ENCODE results near the gene SKI.
"Not testable (repeated sequence)": the region's sequence is repeated elsewhere in the genome, so short reads cannot be mapped to it uniquely, and the experiment has no call there.

The SKI gene

GRCh38 chr1:2327841-2328240, 99.7 kb downstream of the SKI start:
- no peak for DNase-seq

GRCh38 chr1:2328676-2329455, 100.7 kb downstream of the SKI start:
- DNase-seq = no peak

- no peak for DNase-seq
Observed at GRCh38 chr1:2330035-2330434, 101.9 kb downstream of the SKI start.

DNA sequence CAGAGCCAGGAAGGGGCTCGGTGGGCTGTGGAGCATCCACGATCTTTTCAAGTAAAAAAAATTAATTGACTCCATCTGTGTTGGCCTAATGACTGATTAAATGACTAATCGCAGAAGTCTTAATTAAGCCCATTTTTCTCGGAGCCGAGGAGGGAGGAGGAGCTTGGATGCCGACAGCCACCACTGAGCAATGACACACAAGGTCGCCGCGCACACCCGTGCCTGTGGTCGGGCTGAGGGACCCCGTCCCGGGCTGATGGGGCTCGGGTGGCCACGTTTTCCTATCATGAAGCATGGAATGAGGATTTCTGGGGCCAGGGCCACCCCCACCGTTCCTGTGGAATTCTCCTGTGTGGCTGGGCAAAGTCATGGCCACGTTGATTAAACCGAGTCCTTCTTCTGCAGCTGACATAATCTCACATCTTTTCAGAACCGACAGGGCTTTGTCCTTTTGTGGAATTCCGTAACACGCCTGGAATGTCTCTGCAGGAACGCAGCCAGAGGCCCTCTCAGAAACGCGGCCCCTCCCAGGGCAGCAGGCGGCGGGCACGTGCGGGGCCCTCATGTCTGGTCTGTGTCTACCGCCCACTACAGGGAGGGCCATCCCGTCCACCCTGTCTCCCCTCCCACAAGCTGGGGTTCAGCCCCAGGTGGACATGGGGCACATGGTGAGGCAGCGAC, 102.5 kb downstream of the SKI start:
- DNase-seq = no peak

DNA sequence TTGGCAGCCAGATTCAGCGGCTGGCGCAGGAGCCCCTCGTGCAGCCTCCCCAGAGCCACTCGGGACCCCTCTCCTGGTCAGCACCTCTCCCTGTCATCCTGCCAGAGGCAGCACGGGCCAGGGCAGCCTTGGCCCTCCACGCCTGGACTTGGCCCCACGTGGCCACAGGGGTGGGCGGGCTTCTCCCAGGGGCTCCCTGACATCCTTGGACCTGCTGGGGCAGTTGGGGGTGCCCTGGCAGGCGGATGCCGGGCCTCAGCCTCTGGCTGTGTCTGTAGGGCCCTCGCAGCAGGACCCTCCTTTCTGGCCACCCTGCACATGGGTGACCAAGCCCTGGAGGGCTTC, 103.1 kb downstream of the SKI start:
- no peak for DNase-seq

DNA sequence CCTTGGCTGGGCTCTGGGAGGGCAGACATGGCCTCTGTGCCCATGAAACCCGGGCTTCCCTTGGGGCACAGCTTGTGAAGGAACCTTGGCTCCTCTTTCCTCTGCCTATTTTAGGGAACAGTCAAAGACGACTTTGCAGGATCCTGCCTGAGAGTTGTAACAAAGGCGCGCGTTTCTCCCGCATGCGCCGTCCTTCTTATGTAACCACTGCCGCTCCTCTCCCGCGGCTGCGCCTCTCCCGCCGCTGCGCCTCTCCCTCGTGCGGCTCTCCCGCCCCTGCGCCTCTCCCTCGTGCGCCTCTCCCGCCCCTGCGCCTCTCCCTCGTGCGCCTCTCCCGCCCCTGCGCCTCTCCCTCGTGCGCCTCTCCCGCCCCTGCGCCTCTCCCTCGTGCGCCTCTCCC, 103.5 kb downstream of the SKI start:
- DNase-seq = not testable (repeated sequence)

GRCh38 chr1:2334366-2334765, 106.2 kb downstream of the SKI start:
- DNase-seq = no peak

DNA sequence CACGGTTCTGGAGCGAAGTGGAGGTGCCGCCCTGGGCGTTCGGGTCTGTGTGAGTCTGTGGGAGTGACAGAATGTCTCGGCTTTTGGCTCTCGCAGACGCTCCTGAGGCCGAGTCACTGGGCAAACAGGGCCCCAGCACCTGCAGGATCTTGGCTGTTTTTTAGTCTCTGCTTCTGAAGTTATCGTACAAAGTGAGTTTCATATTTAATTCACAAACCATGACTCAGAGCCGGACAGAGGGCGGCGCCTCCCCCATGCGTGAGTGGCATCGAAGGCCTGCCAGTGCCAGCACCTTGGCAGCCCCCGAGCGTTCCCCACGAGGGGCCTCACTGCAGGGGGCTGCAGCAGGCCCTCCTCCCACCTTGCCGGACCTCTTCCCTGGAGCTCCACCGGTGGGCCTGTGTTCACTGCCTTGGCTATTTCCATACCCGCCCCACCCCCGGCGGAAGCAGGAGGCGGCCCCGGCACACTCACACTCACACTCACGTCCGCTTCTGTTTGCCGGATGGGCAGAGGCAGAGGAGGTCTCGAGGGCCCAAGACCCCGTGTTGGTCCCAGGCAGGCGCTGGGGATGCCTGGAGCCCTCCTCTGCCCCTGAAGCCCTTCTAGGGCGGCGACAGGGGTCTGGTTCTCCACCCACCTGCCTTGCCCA, 106.9 kb downstream of the SKI start:
- DNase-seq = no peak

DNA sequence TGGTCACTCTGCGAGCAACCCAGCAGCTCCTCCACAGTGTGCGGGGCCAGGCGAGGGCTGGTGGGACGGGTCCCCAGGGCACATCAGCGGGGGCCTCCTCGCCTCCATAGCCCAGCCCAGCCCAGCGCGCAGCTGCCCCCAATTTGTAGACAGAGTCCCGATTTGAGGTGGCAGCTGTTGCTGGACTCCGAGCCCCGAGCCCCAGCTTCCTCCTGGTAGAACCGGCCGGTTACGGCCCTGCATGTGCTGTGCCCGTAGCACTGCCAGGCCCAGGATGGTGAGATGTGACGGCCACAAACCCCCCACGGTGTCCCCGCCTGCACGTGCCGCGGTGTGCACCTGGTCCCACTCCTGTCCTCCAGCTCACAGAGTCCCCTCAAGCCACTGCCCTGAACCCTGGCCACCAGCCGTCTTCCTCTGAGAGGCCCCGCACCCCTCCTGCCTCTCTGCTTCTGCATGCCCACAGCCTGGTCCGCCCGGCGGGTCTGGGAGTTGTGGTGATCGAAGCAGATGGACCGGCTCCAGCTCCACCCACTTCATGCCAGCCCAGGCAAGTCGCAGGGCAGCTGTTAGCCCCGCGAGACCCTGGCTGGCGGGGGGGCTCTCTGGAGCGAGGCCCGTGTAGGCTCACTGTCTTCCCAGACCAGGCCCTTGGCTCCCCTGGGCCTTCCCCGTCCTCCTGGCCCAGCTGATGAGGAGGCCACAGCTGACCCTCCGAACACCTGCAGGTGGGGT, 107.8 kb downstream of the SKI start:
- DNase-seq = no peak

DNA sequence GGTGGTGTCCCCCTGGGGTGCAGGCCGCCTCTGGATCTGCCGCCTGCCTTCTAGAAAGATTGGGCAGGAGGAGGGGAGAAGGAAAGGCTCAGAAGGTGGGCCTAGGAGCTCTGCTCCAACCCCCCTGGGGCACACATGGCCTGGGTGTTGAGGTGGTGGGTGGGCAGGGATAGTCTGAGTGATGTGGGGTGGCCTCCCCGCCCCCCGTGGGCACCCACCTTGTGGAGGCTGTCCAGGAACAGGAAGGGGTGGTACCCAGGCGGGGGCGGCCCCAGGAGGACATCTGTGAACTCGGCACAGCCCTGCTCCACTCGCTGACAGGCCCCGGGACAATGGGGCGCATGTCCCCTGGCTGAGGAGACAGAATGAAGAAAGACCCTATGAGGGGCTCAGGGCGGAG, 108.4 kb downstream of the SKI start:
- no peak for DNase-seq

- no peak for DNase-seq
Observed at GRCh38 chr1:2337081-2337480, 109.0 kb downstream of the SKI start.

DNA sequence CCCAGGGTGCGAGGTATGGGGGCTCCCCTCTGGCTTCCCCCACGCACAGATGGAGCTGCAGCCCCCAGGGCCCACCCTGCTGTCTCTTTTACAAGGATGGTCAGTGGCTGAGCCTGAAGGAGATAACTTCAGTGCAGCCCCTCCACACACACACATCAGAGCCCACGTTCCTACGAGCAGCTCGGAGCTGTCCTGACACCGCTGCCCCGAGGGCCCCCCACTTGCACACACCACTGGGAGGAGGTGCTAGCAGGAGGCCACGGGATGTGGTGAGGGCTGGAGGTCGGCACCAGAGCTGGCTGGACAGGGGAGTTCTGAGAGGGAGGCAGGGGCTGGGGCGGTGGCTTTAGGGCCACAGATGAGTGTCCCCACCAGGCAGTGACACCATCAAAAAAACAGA, 109.4 kb downstream of the SKI start:
- no peak for DNase-seq

DNA sequence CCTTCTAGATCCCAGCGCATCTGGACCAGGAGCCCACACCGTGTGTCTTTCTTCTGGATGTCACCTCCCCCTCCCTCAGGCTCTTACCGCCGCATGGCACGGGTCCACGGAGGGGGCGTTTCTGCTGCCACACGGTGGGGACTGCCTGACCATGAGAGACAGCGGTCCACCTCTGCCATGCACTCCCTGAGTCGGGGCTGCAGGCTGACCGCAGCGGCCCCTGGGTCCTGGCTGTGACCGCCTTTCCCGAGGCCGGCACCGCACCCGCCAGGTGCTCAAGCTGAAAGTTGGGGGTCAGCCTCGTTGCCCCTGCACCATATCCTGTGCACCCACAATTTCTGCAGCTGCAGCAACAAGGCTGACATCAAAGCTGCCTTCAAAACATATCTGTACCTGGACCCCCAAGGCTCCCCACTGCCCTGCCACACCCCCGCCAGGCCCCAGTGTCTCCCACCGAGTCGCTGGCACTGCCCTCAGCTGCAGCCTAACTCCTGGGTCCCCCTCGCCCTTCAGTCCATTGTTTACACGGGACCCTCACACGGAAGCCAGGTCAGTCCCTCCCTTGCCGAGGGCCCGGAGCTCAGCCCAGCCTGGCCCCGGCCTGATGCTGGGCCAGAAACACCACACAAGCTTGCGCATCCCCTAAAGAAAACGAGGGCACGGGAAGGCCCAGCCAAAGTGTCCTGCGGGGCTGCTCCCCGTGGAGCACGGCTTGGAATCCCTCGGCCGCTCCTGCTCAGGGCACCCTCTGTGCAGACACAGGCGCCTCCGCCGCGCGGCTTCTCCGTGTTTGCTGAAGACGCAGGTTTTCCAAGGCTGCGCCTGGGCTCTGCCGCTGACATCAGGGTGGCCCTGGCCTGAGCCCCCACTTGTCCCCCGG, 111.3 kb downstream of the SKI start:
- no peak for DNase-seq

- DNase-seq = no peak
Observed at GRCh38 chr1:2340086-2340917, 112.2 kb downstream of the SKI start.

GRCh38 chr1:2340918-2341254, 112.8 kb downstream of the SKI start:
- no peak for DNase-seq

- no peak for DNase-seq
Observed at GRCh38 chr1:2341706-2342383, 113.7 kb downstream of the SKI start.

- peak in 1 of 5 donors; percentile 0 for DNase-seq
Observed at GRCh38 chr1:2342384-2343022, 114.4 kb downstream of the SKI start.

DNA sequence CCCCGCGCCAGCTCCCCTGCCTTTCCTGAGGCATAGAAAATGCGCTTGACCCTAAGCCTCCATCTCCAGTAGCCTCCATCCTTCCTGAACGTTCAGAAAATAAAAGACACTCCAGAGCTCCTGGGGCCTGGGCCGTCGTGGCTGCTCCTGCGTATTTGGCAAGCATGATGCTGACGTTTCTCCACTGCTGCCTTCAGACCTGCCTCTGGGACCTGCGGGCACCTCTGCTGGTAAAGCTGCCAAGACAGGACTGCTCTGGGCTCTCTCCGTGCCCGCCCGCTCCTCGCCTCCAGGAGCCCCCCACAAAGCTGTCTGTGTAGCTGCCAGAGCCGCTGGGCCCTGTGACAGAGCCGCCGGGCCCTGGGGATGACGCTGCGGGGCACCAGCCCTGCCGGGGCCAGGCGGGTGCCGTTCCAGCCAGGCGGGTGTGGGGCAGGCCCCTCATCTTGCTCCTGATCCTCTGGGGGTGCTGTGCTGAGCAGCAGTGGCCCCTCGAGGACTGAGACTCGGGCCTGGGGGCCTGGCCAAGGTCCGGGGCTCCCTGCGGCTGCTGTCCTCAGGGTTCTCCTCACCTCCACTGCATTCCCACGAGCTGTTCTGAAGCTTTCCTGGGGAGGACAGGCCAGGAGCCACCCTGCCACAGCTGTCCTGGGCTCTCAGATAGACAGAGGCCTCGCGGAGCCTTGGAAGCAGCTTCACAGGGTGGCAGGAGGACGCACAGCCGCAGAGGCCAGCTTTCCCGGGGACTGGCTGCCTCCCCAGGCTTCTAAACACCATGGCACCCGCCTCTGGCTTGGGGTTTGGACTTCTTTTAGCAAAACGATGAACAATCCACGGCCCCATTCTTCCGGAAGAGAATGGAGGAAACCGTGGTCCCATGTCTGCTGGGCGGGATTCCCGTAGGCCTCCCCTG, 115.2 kb downstream of the SKI start:
- DNase-seq = peak in 1 of 5 donors; percentile 0

GRCh38 chr1:2344121-2344681, 116.1 kb downstream of the SKI start:
- peak in 1 of 5 donors; percentile 0 for DNase-seq

All from T-helper 1 cell (primary cell).